Hypothalamus (tissue), 51 donors: ENCODE measurements around the gene TNIK.

Experiments used
- DNase-seq, 51 donors: peaks; one replicate each; lab custom pipeline; 2025; lab: John Stamatoyannopoulos, UW

The TNIK gene

GRCh38 chr3:171218069-171218468 is 242.1 kb downstream of the TNIK start:
- DNase-seq = no peak

- no peak for DNase-seq
These were observed 246.3 kb downstream of the TNIK start for GRCh38 chr3:171213907-171214306.

GRCh38 chr3:171213178-171213577 is 247.0 kb downstream of the TNIK start:
- DNase-seq = no peak

DNA sequence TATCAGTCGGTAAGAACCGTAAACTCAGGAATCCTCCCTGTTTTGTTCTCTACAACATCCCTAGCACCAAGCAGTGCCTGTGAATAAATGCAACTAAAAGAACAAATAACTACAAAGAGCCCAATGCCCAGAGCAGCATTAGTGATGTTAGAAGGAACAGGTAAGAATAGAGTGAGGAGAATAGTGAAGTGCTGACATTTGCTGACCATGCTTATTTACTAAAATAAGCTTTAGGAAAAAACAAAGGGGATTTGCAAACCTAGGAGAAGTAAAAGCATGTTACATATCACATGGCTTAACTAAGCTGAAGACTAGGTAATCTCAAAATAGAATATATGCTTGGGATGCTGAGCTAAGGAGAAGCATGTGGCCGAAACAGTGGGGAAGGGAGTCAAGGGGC is 247.6 kb downstream of the TNIK start:
- no peak for DNase-seq

- no peak for DNase-seq
These were observed 253.9 kb downstream of the TNIK start for GRCh38 chr3:171206283-171206682.

GRCh38 chr3:171204942-171205341 is 255.3 kb downstream of the TNIK start:
- no peak for DNase-seq

GRCh38 chr3:171201825-171202224 is 258.4 kb downstream of the TNIK start:
- DNase-seq = no peak

DNA sequence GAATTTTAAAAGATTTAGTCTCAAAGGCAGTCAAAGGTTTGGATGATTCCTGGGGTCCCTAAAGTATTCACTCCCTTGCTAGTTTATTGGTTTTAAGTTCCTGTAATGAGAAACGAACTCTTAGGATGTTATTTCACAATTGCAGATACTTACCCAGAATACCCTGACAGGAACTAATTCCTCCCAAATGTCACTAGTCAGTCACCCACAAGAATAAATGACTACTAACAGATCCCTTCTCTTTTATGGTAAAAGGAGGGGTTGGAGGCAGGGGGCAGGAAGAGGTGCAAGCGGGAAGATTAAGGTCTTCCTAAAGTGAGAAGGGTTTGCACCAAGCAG is 259.5 kb downstream of the TNIK start:
- DNase-seq = no peak

- no peak for DNase-seq
These were observed 260.0 kb downstream of the TNIK start for GRCh38 chr3:171200052-171200749.

DNA sequence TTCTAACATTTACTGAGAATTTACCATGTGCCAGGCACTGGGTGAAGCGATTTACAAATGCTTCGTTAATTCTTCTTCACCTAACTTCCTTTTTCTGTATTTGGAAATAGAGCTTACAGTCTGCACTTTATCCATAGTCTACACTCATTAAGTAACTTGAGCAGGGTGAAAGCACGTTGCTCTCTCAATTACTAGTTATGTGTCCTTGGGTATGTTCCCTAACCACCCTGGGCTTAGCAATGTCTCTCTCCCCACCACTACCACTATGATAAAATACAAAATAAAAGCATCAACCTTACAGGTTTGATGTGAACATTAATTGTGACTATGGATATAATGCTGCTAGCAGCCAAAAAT is 260.8 kb downstream of the TNIK start:
- no peak for DNase-seq

DNA sequence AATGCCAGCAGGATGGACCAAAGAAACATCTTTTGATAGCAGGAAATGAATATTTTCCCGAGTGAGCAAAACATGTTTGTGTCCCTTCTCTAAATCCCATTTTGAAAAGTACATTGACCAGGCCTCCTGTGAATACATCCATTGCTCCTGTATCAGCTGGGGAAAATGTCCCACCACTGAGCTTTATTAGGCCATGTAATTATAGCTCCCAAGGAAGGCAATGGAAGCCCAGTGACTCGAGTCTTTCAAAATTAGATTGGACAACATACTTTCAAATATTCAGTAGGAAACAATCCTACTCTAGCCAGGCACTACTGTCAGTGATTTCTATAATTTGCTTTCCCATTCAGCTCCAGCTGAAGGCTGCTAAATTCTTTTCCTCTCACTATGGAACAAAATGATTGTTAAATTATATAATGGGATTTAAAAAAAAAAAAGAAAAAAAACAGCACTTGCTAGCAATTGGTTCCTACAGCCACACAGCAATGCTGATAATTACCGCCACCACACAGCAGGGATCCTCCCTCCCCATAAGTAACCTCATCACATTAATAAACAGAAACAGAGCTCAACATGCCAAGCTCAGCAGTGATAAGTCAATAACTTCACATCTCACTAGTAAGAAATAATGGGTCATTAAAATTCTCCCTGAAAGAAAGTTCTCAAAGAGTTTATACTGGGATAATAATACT is 261.3 kb downstream of the TNIK start:
- DNase-seq = no peak

DNA sequence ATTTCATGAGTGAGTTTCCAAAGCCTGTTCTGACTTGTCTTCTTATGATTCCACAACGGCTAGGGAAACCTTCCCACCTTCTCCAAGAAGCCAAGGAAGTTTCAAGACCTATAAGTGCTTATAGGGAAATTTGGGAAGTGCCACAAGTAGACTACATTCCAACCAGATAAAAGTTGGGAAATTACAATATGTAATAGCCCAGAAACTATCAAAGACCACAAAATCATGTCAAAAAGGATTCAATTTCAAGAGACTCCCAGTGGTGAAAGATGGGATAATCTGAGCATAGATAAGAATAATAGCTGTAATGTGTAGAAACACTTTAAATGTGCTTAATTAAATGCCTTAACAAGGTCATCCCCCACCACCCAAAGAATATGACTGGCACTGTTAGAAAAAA is 264.5 kb downstream of the TNIK start:
- no peak for DNase-seq

- DNase-seq = no peak
These were observed 265.2 kb downstream of the TNIK start for GRCh38 chr3:171194965-171195364.

DNA sequence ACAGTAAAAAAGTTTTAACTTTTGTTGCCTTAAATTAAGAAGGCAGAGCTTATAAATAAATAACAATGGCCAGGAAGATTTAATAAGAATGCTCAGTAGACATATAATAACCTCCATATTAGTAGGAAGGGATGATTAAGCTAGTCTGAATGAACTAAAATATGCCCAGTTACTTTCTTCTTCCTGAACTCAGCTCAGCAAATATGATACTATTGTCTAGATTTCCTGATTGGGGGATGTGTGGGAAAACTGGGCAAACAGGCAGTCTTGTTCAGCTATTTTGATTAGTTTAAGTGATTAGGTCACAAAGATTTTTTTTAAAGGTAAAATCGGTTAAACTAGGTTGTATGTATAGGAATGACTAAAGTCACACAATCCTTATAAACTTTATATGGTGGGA is 266.5 kb downstream of the TNIK start:
- no peak for DNase-seq

GRCh38 chr3:171192176-171192854 is 267.9 kb downstream of the TNIK start:
- DNase-seq = no peak

DNA sequence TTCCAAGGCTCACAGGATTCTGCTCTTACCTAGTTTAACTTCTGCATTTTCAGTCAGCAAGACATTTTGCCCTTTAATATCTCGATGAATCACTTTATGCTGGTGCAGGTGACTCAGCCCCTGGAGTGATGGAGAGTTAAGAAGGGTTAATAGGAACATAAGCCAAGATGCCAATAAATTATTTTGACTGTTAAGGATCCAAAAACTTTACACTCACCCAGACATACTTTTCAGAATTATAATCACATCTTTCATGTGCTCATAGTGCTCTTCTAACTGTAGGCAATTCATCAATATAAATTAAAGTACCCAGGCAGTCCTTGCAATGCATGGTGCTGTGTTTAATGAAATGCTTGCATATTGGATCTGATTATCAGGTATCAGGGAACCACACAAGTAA is 269.5 kb downstream of the TNIK start:
- no peak for DNase-seq

DNA sequence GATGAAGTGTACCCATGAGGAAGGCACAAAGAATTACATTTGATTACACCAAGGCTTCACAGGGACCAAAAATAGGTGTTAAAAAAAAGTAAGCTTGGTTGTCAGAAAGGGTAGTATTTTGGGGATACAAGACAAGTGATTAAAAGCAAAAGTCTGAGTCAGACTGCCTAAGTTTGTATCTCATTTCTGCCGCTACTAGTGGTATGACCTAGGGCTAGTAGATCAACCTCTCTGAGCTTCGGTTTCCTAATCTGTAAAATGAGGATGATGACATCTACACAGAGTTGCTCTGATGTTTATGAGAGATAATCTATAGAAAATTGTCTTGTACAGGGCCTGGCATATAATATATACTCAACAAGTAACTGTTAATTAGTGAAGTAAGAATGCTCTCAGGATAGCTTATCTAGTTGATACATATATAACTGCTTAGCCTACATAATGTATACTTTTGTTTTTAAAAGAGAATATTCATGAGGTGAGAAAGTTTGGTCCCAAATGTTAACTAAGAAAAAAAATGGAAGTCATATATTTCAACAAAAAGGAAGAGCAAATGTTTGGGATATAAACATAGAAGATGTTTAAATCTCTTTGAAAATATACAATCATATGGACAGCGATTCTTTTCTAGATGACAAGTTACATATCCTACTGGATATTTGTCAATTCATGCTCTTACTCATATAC is 270.7 kb downstream of the TNIK start:
- DNase-seq = no peak

GRCh38 chr3:171187706-171188290 is 272.4 kb downstream of the TNIK start:
- DNase-seq = peak in 10 of 51 donors; percentile 3 to 62 (median 15)

DNA sequence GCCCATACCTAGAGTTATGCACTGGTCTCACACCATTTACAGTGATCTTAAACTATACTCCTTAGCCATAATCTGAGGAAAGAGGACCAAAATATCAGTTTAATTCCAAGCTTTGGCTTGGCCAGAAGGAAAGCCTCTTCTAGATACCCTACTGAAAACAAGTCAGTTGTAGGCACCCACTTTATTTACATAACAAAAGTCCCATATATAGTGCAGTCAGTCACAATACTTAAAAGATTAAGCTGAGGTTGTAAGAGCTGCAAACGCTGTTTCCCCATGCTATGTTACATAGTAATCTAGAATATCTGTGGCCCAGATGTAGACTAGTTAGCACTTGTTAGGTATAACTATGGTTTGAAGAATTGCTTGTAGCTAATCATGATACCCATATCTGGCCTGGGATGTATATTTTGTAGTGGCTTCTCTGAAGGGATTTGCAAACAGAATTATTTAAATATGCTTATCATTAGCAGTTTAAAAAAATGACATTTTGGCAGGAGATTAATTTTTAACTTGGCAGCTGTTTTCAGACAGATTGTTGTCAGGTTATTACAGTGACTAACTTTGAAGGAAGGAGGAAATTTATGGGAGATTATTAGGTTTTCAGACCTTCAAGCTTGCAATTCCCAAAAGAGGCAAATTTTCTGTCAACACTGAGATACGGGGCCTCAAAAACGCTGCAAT is 273.2 kb downstream of the TNIK start:
- DNase-seq = no peak

DNA sequence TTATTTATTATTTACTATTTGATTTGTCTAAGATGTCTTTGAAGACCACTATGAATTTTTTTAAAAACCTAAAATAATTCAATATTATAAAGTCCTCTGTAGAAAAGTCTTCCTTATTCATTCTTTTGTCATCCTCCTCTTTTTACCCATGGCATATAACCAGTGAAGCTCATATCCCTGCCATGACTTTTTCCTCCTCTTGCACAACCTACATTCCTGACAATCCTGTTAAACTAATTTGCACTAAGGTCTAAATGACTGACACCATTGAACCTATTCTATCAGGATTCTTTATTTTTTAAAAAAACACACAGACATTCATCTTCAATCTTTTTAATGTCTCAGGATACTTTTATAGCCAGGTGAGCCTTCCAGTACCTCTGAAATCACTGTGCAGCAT is 273.8 kb downstream of the TNIK start:
- no peak for DNase-seq

GRCh38 chr3:171185959-171186358 is 274.2 kb downstream of the TNIK start:
- DNase-seq = no peak
